ENCODE data around the gene CADPS.

GRCh38 chr3:62918131-62918530, 42.9 kb upstream of the CADPS start:
- TF ChIP-seq, protein P1, sequence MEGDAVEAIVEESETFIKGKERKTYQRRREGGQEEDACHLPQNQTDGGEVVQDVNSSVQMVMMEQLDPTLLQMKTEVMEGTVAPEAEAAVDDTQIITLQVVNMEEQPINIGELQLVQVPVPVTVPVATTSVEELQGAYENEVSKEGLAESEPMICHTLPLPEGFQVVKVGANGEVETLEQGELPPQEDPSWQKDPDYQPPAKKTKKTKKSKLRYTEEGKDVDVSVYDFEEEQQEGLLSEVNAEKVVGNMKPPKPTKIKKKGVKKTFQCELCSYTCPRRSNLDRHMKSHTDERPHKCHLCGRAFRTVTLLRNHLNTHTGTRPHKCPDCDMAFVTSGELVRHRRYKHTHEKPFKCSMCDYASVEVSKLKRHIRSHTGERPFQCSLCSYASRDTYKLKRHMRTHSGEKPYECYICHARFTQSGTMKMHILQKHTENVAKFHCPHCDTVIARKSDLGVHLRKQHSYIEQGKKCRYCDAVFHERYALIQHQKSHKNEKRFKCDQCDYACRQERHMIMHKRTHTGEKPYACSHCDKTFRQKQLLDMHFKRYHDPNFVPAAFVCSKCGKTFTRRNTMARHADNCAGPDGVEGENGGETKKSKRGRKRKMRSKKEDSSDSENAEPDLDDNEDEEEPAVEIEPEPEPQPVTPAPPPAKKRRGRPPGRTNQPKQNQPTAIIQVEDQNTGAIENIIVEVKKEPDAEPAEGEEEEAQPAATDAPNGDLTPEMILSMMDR (IDR thresholded peaks at IDR 0.05), result no peak
- no peak for TF ChIP-seq POLR2A (IDR thresholded peaks at IDR 0.05)
